ENCODE measurements around the gene GLO1.
A peak's percentile ranks its signal among the peaks of the same experiment; 100 is the strongest.

The GLO1 gene

GRCh38 chr6:38688579-38689087, 14.3 kb downstream of the GLO1 start:
- H3K9me3 Mint-ChIP-seq: no peaks in the 10 kb centered on the region
- peaks cover 17% of the 10 kb centered on the region for H3K36me3 Mint-ChIP-seq (ENCODE audit: low read depth)
- no peak overlapping the region for H3K27ac Mint-ChIP-seq
- H3K4me3 Mint-ChIP-seq: no peak overlapping the region
- no peaks in the 10 kb centered on the region for H3K27me3 Mint-ChIP-seq (ENCODE audit: low read depth)
- peaks cover 26% of the 10 kb centered on the region for H3K4me1 Mint-ChIP-seq (ENCODE audit: low read depth)

GRCh38 chr6:38687549-38687948, 15.4 kb downstream of the GLO1 start:
- Mint-ChIP-seq H3K36me3 (ENCODE audit: low read depth) (peaks cover 18% of the 10 kb centered on the region), H3K4me1 (ENCODE audit: low read depth) (peaks cover 26% of the 10 kb centered on the region), H3K9me3 (no peaks in the 10 kb centered on the region), H3K27me3 (ENCODE audit: low read depth) (no peaks in the 10 kb centered on the region), H3K27ac (no peak overlapping the region), H3K4me3 (no peak overlapping the region)

- Mint-ChIP-seq H3K9me3 (no peaks in the 10 kb centered on the region), H3K4me1 (ENCODE audit: low read depth) (peaks cover 26% of the 10 kb centered on the region), H3K36me3 (ENCODE audit: low read depth) (peaks cover 18% of the 10 kb centered on the region), H3K27ac (no peak overlapping the region), H3K4me3 (no peak overlapping the region), H3K27me3 (ENCODE audit: low read depth) (no peaks in the 10 kb centered on the region)
These were observed 15.9 kb downstream of the GLO1 start for GRCh38 chr6:38687043-38687353.

- Mint-ChIP-seq H3K4me3 (no peak overlapping the region), H3K27ac (no peak overlapping the region), H3K36me3 (ENCODE audit: low read depth) (peaks cover 24% of the 10 kb centered on the region), H3K9me3 (no peaks in the 10 kb centered on the region), H3K4me1 (ENCODE audit: low read depth) (peaks cover 26% of the 10 kb centered on the region), H3K27me3 (ENCODE audit: low read depth) (no peaks in the 10 kb centered on the region)
These were observed 16.5 kb downstream of the GLO1 start for GRCh38 chr6:38686270-38687042.

- H3K27ac Mint-ChIP-seq: no peak overlapping the region
- H3K36me3 Mint-ChIP-seq (ENCODE audit: low read depth): peaks cover 29% of the 10 kb centered on the region
- no peak overlapping the region for H3K4me3 Mint-ChIP-seq
- H3K9me3 Mint-ChIP-seq: no peaks in the 10 kb centered on the region
- no peaks in the 10 kb centered on the region for H3K27me3 Mint-ChIP-seq (ENCODE audit: low read depth)
- H3K4me1 Mint-ChIP-seq (ENCODE audit: low read depth): peaks cover 24% of the 10 kb centered on the region
These were observed 18.0 kb downstream of the GLO1 start for GRCh38 chr6:38684904-38685303.

- Mint-ChIP-seq H3K27me3 (ENCODE audit: low read depth) (no peaks in the 10 kb centered on the region), H3K9me3 (no peaks in the 10 kb centered on the region), H3K36me3 (ENCODE audit: low read depth) (peaks cover 31% of the 10 kb centered on the region), H3K4me3 (no peak overlapping the region), H3K27ac (no peak overlapping the region), H3K4me1 (ENCODE audit: low read depth) (peaks cover 21% of the 10 kb centered on the region)
These were observed 18.7 kb downstream of the GLO1 start for GRCh38 chr6:38684237-38684636.

GRCh38 chr6:38681850-38682249, 21.1 kb downstream of the GLO1 start:
- H3K4me1 Mint-ChIP-seq (ENCODE audit: low read depth): peaks cover 14% of the 10 kb centered on the region
- no peak overlapping the region for H3K4me3 Mint-ChIP-seq
- no peaks in the 10 kb centered on the region for H3K9me3 Mint-ChIP-seq
- H3K36me3 Mint-ChIP-seq (ENCODE audit: low read depth): peaks cover 34% of the 10 kb centered on the region
- H3K27me3 Mint-ChIP-seq (ENCODE audit: low read depth): no peaks in the 10 kb centered on the region
- no peak overlapping the region for H3K27ac Mint-ChIP-seq

- no peak overlapping the region for H3K4me3 Mint-ChIP-seq
- H3K27ac Mint-ChIP-seq: no peak overlapping the region
- H3K4me1 Mint-ChIP-seq (ENCODE audit: low read depth): peaks cover 12% of the 10 kb centered on the region
- H3K36me3 Mint-ChIP-seq (ENCODE audit: low read depth): peaks cover 46% of the 10 kb centered on the region
- no peaks in the 10 kb centered on the region for H3K9me3 Mint-ChIP-seq
- H3K27me3 Mint-ChIP-seq (ENCODE audit: low read depth): no peaks in the 10 kb centered on the region
These were observed 23.3 kb downstream of the GLO1 start for GRCh38 chr6:38679668-38680067.

- peaks cover 21% of the 10 kb centered on the region for H3K4me1 Mint-ChIP-seq (ENCODE audit: low read depth)
- no peak overlapping the region for H3K27ac Mint-ChIP-seq
- H3K27me3 Mint-ChIP-seq (ENCODE audit: low read depth): no peaks in the 10 kb centered on the region
- no peak overlapping the region for H3K4me3 Mint-ChIP-seq
- H3K36me3 Mint-ChIP-seq (ENCODE audit: low read depth): peaks cover 53% of the 10 kb centered on the region
- H3K9me3 Mint-ChIP-seq: no peaks in the 10 kb centered on the region
These were observed 24.7 kb downstream of the GLO1 start for GRCh38 chr6:38678178-38678760.

- Mint-ChIP-seq H3K4me1 (ENCODE audit: low read depth) (peaks cover 26% of the 10 kb centered on the region), H3K9me3 (no peaks in the 10 kb centered on the region), H3K27ac (no peak overlapping the region), H3K4me3 (no peak overlapping the region), H3K36me3 (ENCODE audit: low read depth) (peaks cover 50% of the 10 kb centered on the region), H3K27me3 (ENCODE audit: low read depth) (no peaks in the 10 kb centered on the region)
These were observed 25.9 kb downstream of the GLO1 start for GRCh38 chr6:38676974-38677544.

GRCh38 chr6:38676236-38676973, 26.5 kb downstream of the GLO1 start:
- no peaks in the 10 kb centered on the region for H3K27me3 Mint-ChIP-seq (ENCODE audit: low read depth)
- H3K4me1 Mint-ChIP-seq (ENCODE audit: low read depth): peaks cover 28% of the 10 kb centered on the region
- H3K36me3 Mint-ChIP-seq (ENCODE audit: low read depth): peaks cover 44% of the 10 kb centered on the region
- H3K9me3 Mint-ChIP-seq: no peaks in the 10 kb centered on the region
- H3K4me3 Mint-ChIP-seq: no peak overlapping the region
- H3K27ac Mint-ChIP-seq: peak overlapping the region; percentile 53

- peaks cover 28% of the 10 kb centered on the region for H3K4me1 Mint-ChIP-seq (ENCODE audit: low read depth)
- H3K27me3 Mint-ChIP-seq (ENCODE audit: low read depth): no peaks in the 10 kb centered on the region
- no peak overlapping the region for H3K4me3 Mint-ChIP-seq
- peak overlapping the region; percentile 54 for H3K27ac Mint-ChIP-seq
- peaks cover 37% of the 10 kb centered on the region for H3K36me3 Mint-ChIP-seq (ENCODE audit: low read depth)
- no peaks in the 10 kb centered on the region for H3K9me3 Mint-ChIP-seq
These were observed 29.4 kb downstream of the GLO1 start for GRCh38 chr6:38673397-38674165.

- H3K27ac Mint-ChIP-seq: no peak overlapping the region
- H3K36me3 Mint-ChIP-seq (ENCODE audit: low read depth): peaks cover 28% of the 10 kb centered on the region
- H3K4me1 Mint-ChIP-seq (ENCODE audit: low read depth): peaks cover 26% of the 10 kb centered on the region
These were observed 31.0 kb downstream of the GLO1 start for GRCh38 chr6:38671885-38672467.

More at GRCh38 chr6:38671885-38672467, 31.0 kb downstream of the GLO1 start:
- H3K27me3 Mint-ChIP-seq (ENCODE audit: low read depth): no peaks in the 10 kb centered on the region
- no peaks in the 10 kb centered on the region for H3K9me3 Mint-ChIP-seq
- no peak overlapping the region for H3K4me3 Mint-ChIP-seq

Measured in T-helper 1 cell treated with Interleukin-12 subunit alpha and Interleukin-12 subunit beta and Interleukin-4 antibody, amounts not matched to agents 30 μg/mL and 1 μg/mL, for 36 hours (primary cell).